Heart right ventricle (tissue), 16 donors: Measurements from ENCODE around the gene LINGO1. TPM values are rescaled to one million over a fixed set of nuclear protein-coding genes. Genes with fewer than 3 reads are reported as not detected.
A peak's percentile ranks its signal among the peaks of the same experiment; 100 is the strongest.

ENCODE experiments used
- ATAC-seq, 8 donors: fragments of 200-7000 bp; cut with Tn5 transposase; one replicate each; pipeline ENCODE4 v1.9.1; 2020; ENCODE audit warnings: mild to moderate bottlenecking in 8 of 8, moderate library complexity in 8 of 8, moderate number of reproducible peaks in 1 of 8
- DNase-seq, 2 donors: peaks; one replicate each; pipeline ENCODE4 v3.0.0-alpha.2; 2020
- H3K27ac ChIP-seq, 10 donors: fragments of 200-600 bp; sonication (generic) in 2 of 10; one replicate each; pipeline versions ENCODE4 v1.5.0 to v1.8.0; 2020 to 2022; ENCODE audit warnings: mild to moderate bottlenecking in 3 of 10
- H3K27me3 ChIP-seq, 7 donors: fragments of 200-600 bp; one replicate each; pipeline ENCODE4 v1.8.0; 2021 to 2022; ENCODE audit warnings: mild to moderate bottlenecking in 2 of 7
- H3K36me3 ChIP-seq, 9 donors: fragments of 200-600 bp; sonication (generic) in 1 of 9; one replicate each; pipeline versions ENCODE4 v1.5.0 to v1.8.0; 2020 to 2022; ENCODE audit warnings: mild to moderate bottlenecking in 2 of 9
- H3K4me1 ChIP-seq, 9 donors: fragments of 200-600 bp; sonication (generic) in 1 of 9; one replicate each; pipeline versions ENCODE4 v1.5.0 to v1.8.0; 2020 to 2022; ENCODE audit warnings: mild to moderate bottlenecking in 4 of 9
- H3K4me3 ChIP-seq, 10 donors: fragments of 200-600 bp; sonication (generic) in 2 of 10; one replicate each; pipeline versions ENCODE4 v1.5.0 to v1.8.0; 2020 to 2022; ENCODE audit warnings: mild to moderate bottlenecking in 7 of 10, moderate library complexity in 2 of 10
- H3K9me3 ChIP-seq, 11 donors: fragments of 200-600 bp in 10 of 11; sonication (generic) in 2 of 11; one replicate each; pipeline versions ENCODE4 v1.5.0 to v1.8.0; 2013 to 2022; ENCODE audit warnings: mild to moderate bottlenecking in 2 of 11, control low read depth in 1 of 11, moderate library complexity in 1 of 11
- CTCF ChIP-seq, 9 donors: fragments of 200-600 bp; sonication (generic) in 2 of 9; IDR thresholded peaks; one replicate each; pipeline versions ENCODE4 v1.5.0 to v1.8.0; 2021 to 2022; ENCODE audit warnings: antibody characterized with exemption in 9 of 9, mild to moderate bottlenecking in 5 of 9, moderate library complexity in 1 of 9
- WGBS, 2 donors: extraction: QIAGEN DNeasy Blood & Tissue Kit; methylation state at CpG; one replicate each; pipeline ENCODE4 v1.1.7; 2013; ENCODE audit warnings: inconsistent platforms in 1 of 2; 5-methylcytosine and 5-hydroxymethylcytosine counted together
- intact Hi-C, 10 donors: fragments of 100-400 bp; cut with DNase I; formaldehyde crosslinking; loops; one replicate each; pipeline versions ENCODE4 v1.11.1 to v1.14.2; 2022
- long read RNA-seq, 3 donors: library from polyadenylated mRNA; unstranded; transcript quantifications; one replicate each; pipeline ENCODE4 v2.0.0, GENCODE V29; 2020 to 2021
- polyA plus RNA-seq, 2 donors: library from polyadenylated mRNA; stranded (reverse); fragments of 200-250 nt; gene quantifications; one replicate each; pipeline ENCODE4 v1.2.3, GENCODE V29; 2013
- total RNA-seq, 10 donors: library from RNA; stranded (reverse); fragmentation: NEBNext Ultra II Directional in 3 of 10; extraction: Animal tissue kit (Norgen Biotek cat#: 25700) in 3 of 10; gene quantifications; one replicate each; pipeline versions ENCODE4 v1.2.1 to v1.2.4, GENCODE V29; 2021 to 2023
- donor health status: Arrhythmogenic right ventricular cardiomyopathy.
- donor health status: ischemic (EF 13 %, LVEDD 7.1; RV severe dilation, severe dysfunction).
- donor health status: healthy with polysubstance abuse.
- donor health status: DM: no; HTN: yes; CAD: no.
- donor health status: DM: no; HTN: no; CAD: no.
- donor health status: ischemic (EF 25% LVEDD 6.9; RV normal size, moderate dysfunction).
- donor health status: ischemic (EF 25% LVEDD 5.7; RV mildly dilated, moderate dysfunction).
- donor health status: healthy.
- donor health status: DM: yes; HTN: yes; CAD: no.
- donor health status: Ischemic cardiomyopathy.
- donor health status: ischemic (EF 35%, LVEDD 5.7; RV mildly dilated, moderate dysfunction).
- donor health status: nonischemic (EF 11% LVEDD 7.7; RV severe dilation, severe dysfunction).
- donor health status: DM: yes; HTN: yes; CAD: no.
- donor health status: PGD.
- donor health status: ischemic (EF 29% LVEDD 5.4; RV normal size, mild dysfunction).
- donor health status: nonischemic (EF 23%, LVEDD 6.1; RV moderate dilation, normal function).

LINGO1 gene
- 1 to 10 TPM in 7 of 10 donors, under 1 TPM in 3; 0.70 to 2.2 (median 1.3) TPM for total RNA-seq
- polyA plus RNA-seq: 1 to 10 TPM; 1.3 to 2.7 TPM
- long read RNA-seq, donor 1, partial matches to known transcripts: 0 of 1 reads
- long read RNA-seq, donor 1, other reads (novel, unspliced or antisense): 0 of 1 reads
- long read RNA-seq, donor 2: 0 reads
- long read RNA-seq, donor 3: 0 reads

GRCh38 chr15:77632534-77633133 lies at the start of gene LINGO1:
Gene LINGO1 (minus strand): TSS chr15:77632912. CDS start chr15:77632315, 597 bp downstream.
- peak in 1 of 2 donors; percentile 32 for DNase-seq
- no peak for TF ChIP-seq CTCF (IDR thresholded peaks at IDR 0.05)
- Histone ChIP-seq H3K27ac (peak within 1 kb of the TSS in 7 of 10 donors; percentile 10 to 57 (median 46)), H3K9me3 (no peaks in the 10 kb centered on the region), H3K27me3 (peaks cover 0 to 78% (median 37%) of the 10 kb centered on the region in 7 donors), H3K4me1 (peaks cover 3 to 37% (median 20%) of the 10 kb centered on the region in 9 donors), H3K4me3 (peak within 1 kb of the TSS; percentile 46 to 74 (median 60)), H3K36me3 (no peaks in the 10 kb centered on the region)
- ATAC-seq: peak in 6 of 8 donors; percentile 8 to 49 (median 20)
- 0 to 2% methylated on average over 9 to 87 of the region's 88 CpGs for WGBS, 2 donors
- intact Hi-C loops: loop anchor here in 6 of 10 donors (1.0 to 10.0 kb wide), 9 partner anchors 185 to 528 kb away; no protein-coding TSS in a partner anchor

- H3K4me3 ChIP-seq: no peak overlapping the region
- intact Hi-C loops: no loop called here
- TF ChIP-seq CTCF (IDR thresholded peaks at IDR 0.05): no peak
- ATAC-seq (no peak), DNase-seq (no peak)
- H3K4me1 ChIP-seq: peaks cover 0 to 2% (median 0%) of the 10 kb centered on the region in 9 donors
- 63 to 67% methylated on average over 2 of the region's 2 CpGs for WGBS, 2 donors
- peaks cover 0 to 17% (median 0%) of the 10 kb centered on the region in 7 donors for H3K27me3 ChIP-seq
- H3K36me3 ChIP-seq: no peaks in the 10 kb centered on the region
- no peak overlapping the region for H3K27ac ChIP-seq
- H3K9me3 ChIP-seq: no peaks in the 10 kb centered on the region
These were observed 48.6 kb upstream of the LINGO1 start for GRCh38 chr15:77681362-77681761.

GRCh38 chr15:77676569-77677375 lies 44.1 kb upstream of the LINGO1 start:
- peaks cover 0 to 9% (median 6%) of the 10 kb centered on the region in 7 donors for H3K27me3 ChIP-seq
- no peak for DNase-seq
- H3K36me3 ChIP-seq: no peaks in the 10 kb centered on the region
- no peak overlapping the region for H3K4me3 ChIP-seq
- WGBS, 2 donors: 75 to 83% methylated on average over 18 of the region's 18 CpGs
- ATAC-seq: peak in 2 of 8 donors; percentile 25 to 31
- intact Hi-C loops: no loop called here
- peaks cover 0 to 12% (median 0%) of the 10 kb centered on the region in 9 donors for H3K4me1 ChIP-seq
- no peak for TF ChIP-seq CTCF (IDR thresholded peaks at IDR 0.05)
- H3K27ac ChIP-seq: no peak overlapping the region
- H3K9me3 ChIP-seq: no peaks in the 10 kb centered on the region

- no peaks in the 10 kb centered on the region for H3K9me3 ChIP-seq
- WGBS, 2 donors: 63 to 65% methylated on average over 5 of the region's 5 CpGs
- H3K4me3 ChIP-seq: no peak overlapping the region
- ATAC-seq (peak in 7 of 8 donors; percentile 56 to 90 (median 76)), DNase-seq (peak in 1 of 2 donors; percentile 35)
- peak overlapping the region in 4 of 10 donors; percentile 39 to 65 (median 46) for H3K27ac ChIP-seq
- peaks cover 0 to 16% (median 13%) of the 10 kb centered on the region in 7 donors for H3K27me3 ChIP-seq
- intact Hi-C loops: no loop called here
- H3K36me3 ChIP-seq: no peaks in the 10 kb centered on the region
- H3K4me1 ChIP-seq: peaks cover 0 to 12% (median 0%) of the 10 kb centered on the region in 9 donors
- no peak for TF ChIP-seq CTCF (IDR thresholded peaks at IDR 0.05)
These were observed 43.2 kb upstream of the LINGO1 start for GRCh38 chr15:77675806-77676415.
